H1 (cell line): ENCODE results near the gene XIRP1. TPM values are rescaled to one million over a fixed set of nuclear protein-coding genes. Genes with fewer than 3 reads are reported as not detected.
A peak's percentile ranks its signal among the peaks of the same experiment; 100 is the strongest.

Experiments used
- CTCF ChIA-PET: fragments of 300-600 bp; sonication (Branson Sonifier 250); formaldehyde crosslinking; loops from one replicate; lab custom pipeline; 2021; ENCODE audit not compliant: partially characterized antibody; lab: Charles Lee
- POLR2A ChIA-PET: fragments of 300-600 bp; sonication (Branson Sonifier 250); formaldehyde crosslinking; loops from one replicate; lab custom pipeline; 2021; ENCODE audit warnings: inconsistent platforms; ENCODE audit not compliant: partially characterized antibody; lab: Charles Lee
- DNase-seq, 2 experiments: peaks; one replicate each; pipeline versions ENCODE4 v3.0.0 to v3.0.0-alpha.2; 2010 to 2022; ENCODE audit warnings: low spot score in 2 of 2, low read depth in 1 of 2, mixed read lengths in 1 of 2
- FAIRE-seq: peaks from 2 replicates; lab custom pipeline; 2011; peaks lifted over from hg19 to GRCh38; lab: Jason Lieb, UNC
- H2AFZ ChIP-seq: 2 replicates; pipeline ENCODE4 v1.8.1; 2012; ENCODE audit warnings: low read length, inconsistent platforms
- H2AK5ac ChIP-seq: 2 replicates; pipeline ENCODE4 v1.6.1; 2013; ENCODE audit warnings: low read depth, low read length
- H2BK120ac ChIP-seq: replicated peaks from 2 replicates; pipeline ENCODE3; 2013; ENCODE audit warnings: low read depth, low read length, inconsistent platforms
- H2BK12ac ChIP-seq: 2 replicates; pipeline ENCODE4 v1.6.1; 2013; ENCODE audit warnings: low read depth, low read length
- H2BK15ac ChIP-seq: 2 replicates; pipeline ENCODE4 v1.6.1; 2013; ENCODE audit warnings: low read length
- H2BK20ac ChIP-seq: 2 replicates; pipeline ENCODE4 v1.6.1; 2013; ENCODE audit warnings: low read length
- H2BK5ac ChIP-seq: 2 replicates; pipeline ENCODE4 v1.6.1; 2013; ENCODE audit warnings: low read depth, low read length
- H3K14ac ChIP-seq: 2 replicates; pipeline ENCODE4 v1.6.1; 2013; ENCODE audit warnings: inconsistent platforms; ENCODE audit not compliant: insufficient read length
- H3K18ac ChIP-seq: 2 replicates; pipeline ENCODE4 v1.6.1; 2013; ENCODE audit warnings: low read length; ENCODE audit errors: extremely low read depth
- H3K23ac ChIP-seq: 2 replicates; pipeline ENCODE4 v1.6.1; 2013; ENCODE audit warnings: inconsistent platforms; ENCODE audit not compliant: insufficient read length
- H3K23me2 ChIP-seq: 2 replicates; pipeline ENCODE4 v1.6.1; 2013; ENCODE audit warnings: low read depth, low read length
- H3K27ac ChIP-seq: 2 replicates; pipeline ENCODE4 v1.6.1; 2011; ENCODE audit warnings: low read depth, low read length, inconsistent platforms
- H3K27me3 ChIP-seq, 4 experiments: replicated peaks in 1 of 4; 1 replicate in 1 of 4; 2 replicates in 3 of 4; pipeline versions ENCODE4 v1.6.1 to v1.8.1; 2011 to 2013; ENCODE audit warnings: low read length in 3 of 4, mild to moderate bottlenecking in 3 of 4, inconsistent platforms in 2 of 4, mixed read lengths in 2 of 4, moderate library complexity in 1 of 4; ENCODE audit not compliant: control insufficient read depth in 3 of 4, insufficient read depth in 3 of 4; ENCODE audit errors: extremely low read depth in 1 of 4
- H3K36me3 ChIP-seq, 4 experiments: 2 replicates each; pipeline versions ENCODE4 v1.6.1 to v1.8.1; 2011 to 2013; ENCODE audit warnings: mild to moderate bottlenecking in 4 of 4, low read length in 3 of 4, moderate library complexity in 2 of 4, control low read depth in 1 of 4, inconsistent platforms in 1 of 4; ENCODE audit not compliant: insufficient read depth in 4 of 4, control insufficient read depth in 2 of 4
- H3K4ac ChIP-seq: replicated peaks from 2 replicates; pipeline ENCODE3; 2013; ENCODE audit warnings: low read length, low read depth, mixed read lengths, inconsistent platforms; ENCODE audit not compliant: insufficient read length
- H3K4me1 ChIP-seq, 4 experiments: replicated peaks in 1 of 4; 1 replicate in 1 of 4; 2 replicates in 3 of 4; pipeline versions ENCODE4 v1.6.1 to v1.8.1; 2011 to 2013; ENCODE audit warnings: low read length in 3 of 4, inconsistent platforms in 2 of 4, mixed read lengths in 1 of 4; ENCODE audit not compliant: insufficient read depth in 4 of 4, control insufficient read depth in 3 of 4
- H3K4me2 ChIP-seq, 2 experiments: 2 replicates each; pipeline versions ENCODE4 v1.6.1 to v1.8.1; 2011 to 2013; ENCODE audit warnings: low read depth in 2 of 2, low read length in 2 of 2, control low read depth in 1 of 2, inconsistent platforms in 1 of 2, mild to moderate bottlenecking in 1 of 2; ENCODE audit not compliant: insufficient read depth in 1 of 2
- H3K4me3 ChIP-seq, 4 experiments: fragments of 200-600, 300-600 bp in 1 of 4; sonication (generic), shearing (Covaris generic), sonication (Bioruptor Twin) in 1 of 4; 2 replicates each; pipeline versions ENCODE4 v1.5.1 to v1.8.1; 2011 to 2016; ENCODE audit warnings: low read length in 4 of 4, low read depth in 3 of 4, control low read depth in 2 of 4, inconsistent platforms in 2 of 4, mild to moderate bottlenecking in 2 of 4, mixed read lengths in 1 of 4, moderate library complexity in 1 of 4; ENCODE audit not compliant: insufficient read depth in 2 of 4; ENCODE audit errors: extremely low read depth in 1 of 4
- H3K56ac ChIP-seq: replicated peaks from 2 replicates; pipeline ENCODE3; 2013; ENCODE audit warnings: low read depth, mild to moderate bottlenecking, mixed read lengths, low read length, inconsistent platforms; ENCODE audit not compliant: insufficient read length
- H3K79me1 ChIP-seq: 2 replicates; pipeline ENCODE4 v1.6.1; 2013; ENCODE audit warnings: low read depth, low read length, control low read depth
- H3K79me2 ChIP-seq, 2 experiments: 2 replicates each; pipeline versions ENCODE4 v1.6.1 to v1.8.1; 2012 to 2013; ENCODE audit warnings: low read length in 2 of 2, mild to moderate bottlenecking in 2 of 2, inconsistent platforms in 1 of 2; ENCODE audit not compliant: insufficient read depth in 2 of 2, control insufficient read depth in 1 of 2
- H3K9ac ChIP-seq, 4 experiments: replicated peaks in 1 of 4; 1 replicate in 1 of 4; 2 replicates in 3 of 4; pipeline versions ENCODE4 v1.6.1 to v1.8.1; 2011 to 2013; ENCODE audit warnings: low read depth in 3 of 4, low read length in 3 of 4, control low read depth in 2 of 4, mild to moderate bottlenecking in 2 of 4, moderate library complexity in 2 of 4, inconsistent platforms in 1 of 4; ENCODE audit errors: extremely low read depth in 1 of 4
- H3K9me3 ChIP-seq, 2 experiments: 2 replicates each; pipeline versions ENCODE4 v1.6.1 to v1.8.1; 2012 to 2013; ENCODE audit warnings: mild to moderate bottlenecking in 2 of 2, moderate library complexity in 2 of 2, control low read depth in 1 of 2, inconsistent platforms in 1 of 2, low read depth in 1 of 2, low read length in 1 of 2, mixed read lengths in 1 of 2; ENCODE audit not compliant: insufficient read depth in 2 of 2
- H4K20me1 ChIP-seq, 2 experiments: replicated peaks in 1 of 2; 2 replicates each; pipeline versions ENCODE3 to v1.8.1; 2011 to 2013; ENCODE audit warnings: inconsistent platforms in 2 of 2, low read length in 2 of 2, mild to moderate bottlenecking in 1 of 2; ENCODE audit not compliant: insufficient read depth in 2 of 2, control insufficient read depth in 1 of 2
- H4K5ac ChIP-seq: 2 replicates; pipeline ENCODE4 v1.6.1; 2013; ENCODE audit warnings: low read length, low read depth, mixed read lengths, inconsistent platforms; ENCODE audit not compliant: insufficient read length
- H4K8ac ChIP-seq: 2 replicates; pipeline ENCODE4 v1.8.0; 2013; ENCODE audit warnings: mild to moderate bottlenecking, moderate library complexity, low read length, inconsistent platforms; ENCODE audit not compliant: insufficient read depth; ENCODE audit errors: extremely low read depth
- H4K91ac ChIP-seq: replicated peaks from 2 replicates; pipeline ENCODE3; 2013; ENCODE audit warnings: low read length, mixed read lengths, inconsistent platforms; ENCODE audit not compliant: insufficient read length
- EP300 ChIP-seq, 2 experiments: IDR thresholded peaks; 1 replicate in 1 of 2; 2 replicates in 1 of 2; pipeline ENCODE4 v1.6.1; 2011 to 2012; ENCODE audit warnings: low read depth in 2 of 2, low read length in 2 of 2, mild to moderate bottlenecking in 2 of 2, borderline replicate concordance in 1 of 2, inconsistent platforms in 1 of 2, moderate library complexity in 1 of 2
- HDAC2 ChIP-seq, 2 experiments: fragments of 300-600 bp in 1 of 2; sonication (generic) in 1 of 2; IDR thresholded peaks; 2 replicates each; pipeline ENCODE4 v1.6.1; 2011 to 2012; ENCODE audit warnings: low read depth in 2 of 2, low read length in 2 of 2, mild to moderate bottlenecking in 2 of 2, moderate library complexity in 2 of 2, borderline replicate concordance in 1 of 2, inconsistent platforms in 1 of 2
- HDAC6 ChIP-seq: IDR thresholded peaks from one replicate; pipeline ENCODE4 v1.7.1; 2012; ENCODE audit warnings: low read depth, mild to moderate bottlenecking, inconsistent platforms, low read length, moderate library complexity
- JUN ChIP-seq: IDR thresholded peaks from 2 replicates; pipeline ENCODE4 v1.6.1; 2011; ENCODE audit warnings: low read depth, mild to moderate bottlenecking, improper control_type of control experiment, low read length
- POU5F1 ChIP-seq: IDR thresholded peaks from 2 replicates; pipeline ENCODE4 v1.6.1; 2011; ENCODE audit warnings: low read depth, mild to moderate bottlenecking, low read length, moderate library complexity
- RXRA ChIP-seq: IDR thresholded peaks from 2 replicates; pipeline ENCODE4 v1.6.1; 2011; ENCODE audit warnings: low read depth, mild to moderate bottlenecking, low read length, moderate library complexity; ENCODE audit not compliant: insufficient read depth
- SIN3A ChIP-seq, 2 experiments: IDR thresholded peaks in 1 of 2; conservative IDR thresholded peaks in 1 of 2; 2 replicates each; pipeline ENCODE4 v1.6.1; 2011 to 2012; ENCODE audit warnings: low read length in 2 of 2, improper control_type of control experiment in 1 of 2, low read depth in 1 of 2, mild to moderate bottlenecking in 1 of 2
- SIX5 ChIP-seq: IDR thresholded peaks from 2 replicates; pipeline ENCODE4 v1.6.1; 2011; ENCODE audit warnings: mild to moderate bottlenecking, low read depth, low read length
- SP4 ChIP-seq: IDR thresholded peaks from 2 replicates; pipeline ENCODE4 v1.6.1; 2012; ENCODE audit warnings: low read length, inconsistent platforms
- WGBS, 2 experiments: shearing (Covaris generic) in 1 of 2; methylation state at CpG; one replicate each; pipeline versions ENCODE4 v1.1.6 to v1.1.7; 2013 to 2015; ENCODE audit warnings: low lambda C conversion rate in 2 of 2, mixed read lengths in 2 of 2, inconsistent platforms in 1 of 2, low coverage in 1 of 2, missing lambda C conversion rate in 1 of 2; ENCODE audit not compliant: insufficient replicate concordance in 2 of 2, insufficient coverage in 1 of 2, insufficient read length in 1 of 2; ENCODE audit errors: extremely low coverage in 1 of 2, missing lambda C conversion rate in 1 of 2; 5-methylcytosine and 5-hydroxymethylcytosine counted together
- polyA plus RNA-seq, 7 experiments: library from polyadenylated mRNA; depleted of rRNA in 3 of 7; stranded (reverse) in 5 of 7; unstranded in 2 of 7; fragments of >200 nt in 5 of 7; fragments of 200-250 nt in 2 of 7; gene quantifications; 1 replicate in 5 of 7; 2 replicates in 1 of 7; 4 replicates in 1 of 7; pipeline versions ENCODE4 v1.2.1 to v1.2.3, GENCODE V29; 2011 to 2013; ENCODE audit warnings: missing spikeins in 2 of 7, mixed read lengths in 2 of 7
- total RNA-seq: library from RNA; stranded (reverse); fragmentation: NEBNext Ultra II Directional; extraction: Animal tissue kit (Norgen Biotek cat#: 25700); gene quantifications from 2 replicates; pipeline ENCODE4 v1.2.1, GENCODE V29; 2021

Gene XIRP1
- total and polyA plus RNA-seq, 2 of the 8 experiments (the other 6 are each of a cell fraction or from before 2014, with no cell fraction given), result not detected

DNA sequence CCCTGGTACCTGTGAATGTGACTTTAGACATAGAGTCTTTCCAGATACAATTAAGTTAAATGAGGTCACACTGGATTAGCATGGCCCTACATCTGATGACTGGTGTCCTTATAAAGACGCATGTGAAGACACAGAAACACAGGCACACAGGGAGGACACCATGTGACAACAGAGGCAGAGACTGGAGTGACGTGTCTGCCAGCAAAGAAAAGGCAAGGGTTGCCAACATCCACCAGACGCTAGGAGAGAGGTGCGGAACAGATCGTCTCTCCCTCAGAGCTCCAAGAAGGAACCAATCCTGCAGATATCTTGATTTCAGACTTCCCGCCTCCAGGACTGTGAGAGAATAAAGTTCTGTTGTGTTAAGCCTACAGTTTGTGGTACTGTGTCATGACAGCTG, 44.6 kb upstream of the XIRP1 start:
- Histone ChIP-seq H3K23me2 (no peaks in the 10 kb centered on the region), H3K18ac (no peak overlapping the region), H4K20me1 (no peaks in the 10 kb centered on the region), H2BK5ac (no peak overlapping the region), H3K9ac (no peak overlapping the region), H3K23ac (no peak overlapping the region), H2AFZ (no peak overlapping the region; the same call in 1 of the 2 replicates), H3K27me3 (no peaks in the 10 kb centered on the region), H4K8ac (peak overlapping the region; percentile 57; the same call in 1 of the 2 replicates), H3K4me2 (no peak overlapping the region), H3K14ac (no peak overlapping the region), H3K56ac (no peak overlapping the region), H2AK5ac (no peak overlapping the region), H4K5ac (no peak overlapping the region), H3K4ac (no peak overlapping the region), H3K36me3 (no peaks in the 10 kb centered on the region), H3K9me3 (no peaks in the 10 kb centered on the region), H3K79me1 (no peaks in the 10 kb centered on the region), H2BK20ac (no peak overlapping the region), H2BK15ac (no peak overlapping the region), H3K79me2 (no peaks in the 10 kb centered on the region), H3K4me3 (no peak overlapping the region), H2BK12ac (no peak overlapping the region), H4K91ac (no peak overlapping the region), H3K4me1 (no peaks in the 10 kb centered on the region), H3K27ac (no peak overlapping the region), H2BK120ac (no peak overlapping the region)
- TF ChIP-seq POU5F1 (no peak), RXRA (no peak), SP4 (no peak), HDAC6 (no peak), SIX5 (no peak), JUN (no peak), HDAC2 (IDR thresholded peaks at IDR 0.05; ENCODE audit: borderline replicate concordance in 1 of 2, low read depth in 2 of 2, low read length in 2 of 2) (no peak), SIN3A (conservative IDR thresholded peaks at IDR 0.05 in 1 of 2, IDR thresholded peaks at IDR 0.05 in 1 of 2; ENCODE audit: low read depth in 1 of 2, low read length in 2 of 2) (no peak), EP300 (IDR thresholded peaks at IDR 0.05; ENCODE audit: borderline replicate concordance in 1 of 2, low read depth in 2 of 2, low read length in 2 of 2) (no peak)
- ChIA-PET POLR2A (interaction anchor here (0.7 to 1.2 kb wide), 2 partner anchors 19 to 169 kb away, joined by 3 read pairs; partner anchors contain the start of gene RPSA), CTCF (interaction anchor here (2.6 kb wide), 1 partner anchor 51 kb away, joined by 10 read pairs; no protein-coding TSS in a partner anchor)
- FAIRE-seq, result no peak
- DNase-seq, result no peak
- 77% methylated on average over 6 of the region's 6 CpGs; no CpG with 5 or more reads in 1 of the 2 experiments for WGBS, 2 experiments
